Memory B cell (primary cell): ENCODE measurements around the gene TRIM71.

Source experiments
- ATAC-seq: fragments of 150-1000 bp; cut with Tn5 transposase; 2 replicates; pipeline ENCODE4 v1.10.0; 2021; ENCODE audit warnings: low read depth, mild to moderate bottlenecking, moderate library complexity
- DNase-seq, 2 donors: peaks; one replicate each; pipeline ENCODE4 v3.0.0; 2022; ENCODE audit warnings: low spot score in 2 of 2
- H3K27ac Mint-ChIP-seq: one replicate; pipeline ENCODE4 v1.8.0; 2022; ENCODE audit warnings: mild to moderate bottlenecking, moderate library complexity, mixed read lengths
- H3K27me3 Mint-ChIP-seq: one replicate; pipeline ENCODE4 v1.8.0; 2022; ENCODE audit warnings: mixed read lengths
- H3K36me3 Mint-ChIP-seq: one replicate; pipeline ENCODE4 v1.8.0; 2022; ENCODE audit warnings: mild to moderate bottlenecking, mixed read lengths
- H3K4me1 Mint-ChIP-seq: one replicate; pipeline ENCODE4 v1.8.0; 2022; ENCODE audit warnings: mixed read lengths
- H3K4me3 Mint-ChIP-seq: one replicate; pipeline ENCODE4 v1.8.0; 2022; ENCODE audit warnings: mild to moderate bottlenecking, moderate library complexity, mixed read lengths
- H3K9me3 Mint-ChIP-seq: one replicate; pipeline ENCODE4 v1.8.0; 2022; ENCODE audit warnings: mixed read lengths

TRIM71 gene

GRCh38 chr3:32825601-32826375 lies 8.0 kb downstream of the TRIM71 start:
- Mint-ChIP-seq H3K4me3 (no peak overlapping the region), H3K36me3 (no peaks in the 10 kb centered on the region), H3K9me3 (no peaks in the 10 kb centered on the region)

GRCh38 chr3:32831062-32831461 lies 13.3 kb downstream of the TRIM71 start:
- ATAC-seq (no peak), DNase-seq (no peak)
- Mint-ChIP-seq H3K4me3 (no peak overlapping the region), H3K9me3 (no peaks in the 10 kb centered on the region), H3K27ac (no peak overlapping the region), H3K27me3 (peaks cover 11% of the 10 kb centered on the region), H3K36me3 (no peaks in the 10 kb centered on the region), H3K4me1 (no peaks in the 10 kb centered on the region)

More at GRCh38 chr3:32825601-32826375, 8.0 kb downstream of the TRIM71 start:
- DNase-seq (no peak), ATAC-seq (no peak)
- no peaks in the 10 kb centered on the region for H3K4me1 Mint-ChIP-seq
- peaks cover 5% of the 10 kb centered on the region for H3K27me3 Mint-ChIP-seq
- H3K27ac Mint-ChIP-seq, result no peak overlapping the region

GRCh38 chr3:32831791-32832190 lies 14.0 kb downstream of the TRIM71 start:
- DNase-seq (no peak), ATAC-seq (no peak)
- no peak overlapping the region for H3K27ac Mint-ChIP-seq
- no peaks in the 10 kb centered on the region for H3K36me3 Mint-ChIP-seq
- H3K9me3 Mint-ChIP-seq, result no peaks in the 10 kb centered on the region
- no peaks in the 10 kb centered on the region for H3K4me1 Mint-ChIP-seq
- no peak overlapping the region for H3K4me3 Mint-ChIP-seq
- H3K27me3 Mint-ChIP-seq, result peaks cover 13% of the 10 kb centered on the region

GRCh38 chr3:32832193-32832592 lies 14.4 kb downstream of the TRIM71 start:
- no peak overlapping the region for H3K4me3 Mint-ChIP-seq
- H3K4me1 Mint-ChIP-seq, result no peaks in the 10 kb centered on the region
- H3K27me3 Mint-ChIP-seq, result peaks cover 12% of the 10 kb centered on the region
- H3K27ac Mint-ChIP-seq, result no peak overlapping the region
- ATAC-seq (no peak), DNase-seq (no peak)
- no peaks in the 10 kb centered on the region for H3K36me3 Mint-ChIP-seq
- H3K9me3 Mint-ChIP-seq, result no peaks in the 10 kb centered on the region

GRCh38 chr3:32835049-32835371 lies 17.2 kb downstream of the TRIM71 start:
- no peak for DNase-seq
- H3K9me3 Mint-ChIP-seq, result no peaks in the 10 kb centered on the region
- no peak overlapping the region for H3K4me3 Mint-ChIP-seq
- peaks cover 9% of the 10 kb centered on the region for H3K27me3 Mint-ChIP-seq
- no peak for ATAC-seq
- H3K4me1 Mint-ChIP-seq, result no peaks in the 10 kb centered on the region
- H3K36me3 Mint-ChIP-seq, result no peaks in the 10 kb centered on the region
- H3K27ac Mint-ChIP-seq, result no peak overlapping the region

GRCh38 chr3:32835961-32836360 lies 18.2 kb downstream of the TRIM71 start:
- ATAC-seq (no peak), DNase-seq (no peak)
- Mint-ChIP-seq H3K4me1 (no peaks in the 10 kb centered on the region), H3K36me3 (no peaks in the 10 kb centered on the region), H3K4me3 (no peak overlapping the region), H3K9me3 (no peaks in the 10 kb centered on the region), H3K27me3 (peaks cover 11% of the 10 kb centered on the region), H3K27ac (no peak overlapping the region)

- Mint-ChIP-seq H3K27me3 (peaks cover 11% of the 10 kb centered on the region), H3K27ac (no peak overlapping the region), H3K36me3 (no peaks in the 10 kb centered on the region), H3K4me3 (no peak overlapping the region), H3K4me1 (no peaks in the 10 kb centered on the region), H3K9me3 (no peaks in the 10 kb centered on the region)
- ATAC-seq (no peak), DNase-seq (no peak)
Measured at GRCh38 chr3:32836601-32837000, 18.8 kb downstream of the TRIM71 start.

- ATAC-seq (no peak), DNase-seq (no peak)
- Mint-ChIP-seq H3K27me3 (peaks cover 7% of the 10 kb centered on the region), H3K4me1 (peaks cover under 1% of the 10 kb centered on the region), H3K4me3 (no peak overlapping the region), H3K9me3 (no peaks in the 10 kb centered on the region), H3K36me3 (no peaks in the 10 kb centered on the region), H3K27ac (no peak overlapping the region)
Measured at GRCh38 chr3:32837366-32837765, 19.6 kb downstream of the TRIM71 start.

GRCh38 chr3:32837789-32838188 lies 20.0 kb downstream of the TRIM71 start:
- peaks cover 4% of the 10 kb centered on the region for H3K4me1 Mint-ChIP-seq
- DNase-seq, result no peak
- no peaks in the 10 kb centered on the region for H3K9me3 Mint-ChIP-seq
- H3K4me3 Mint-ChIP-seq, result no peak overlapping the region
- H3K27me3 Mint-ChIP-seq, result peaks cover 7% of the 10 kb centered on the region
- ATAC-seq, result no peak
- H3K27ac Mint-ChIP-seq, result no peak overlapping the region
- no peaks in the 10 kb centered on the region for H3K36me3 Mint-ChIP-seq

GRCh38 chr3:32839714-32840085 lies 21.9 kb downstream of the TRIM71 start:
- H3K27me3 Mint-ChIP-seq, result peaks cover 5% of the 10 kb centered on the region
- ATAC-seq (no peak), DNase-seq (no peak)

GRCh38 chr3:32840086-32840841 lies 22.5 kb downstream of the TRIM71 start:
- no peaks in the 10 kb centered on the region for H3K9me3 Mint-ChIP-seq
- H3K4me1 Mint-ChIP-seq, result peaks cover 8% of the 10 kb centered on the region
- ATAC-seq (no peak), DNase-seq (no peak)
- H3K27ac Mint-ChIP-seq, result no peak overlapping the region
- no peak overlapping the region for H3K4me3 Mint-ChIP-seq
- H3K27me3 Mint-ChIP-seq, result peaks cover 3% of the 10 kb centered on the region
- H3K36me3 Mint-ChIP-seq, result no peaks in the 10 kb centered on the region

More at GRCh38 chr3:32839714-32840085, 21.9 kb downstream of the TRIM71 start:
- H3K4me3 Mint-ChIP-seq, result no peak overlapping the region
- no peaks in the 10 kb centered on the region for H3K9me3 Mint-ChIP-seq
- no peaks in the 10 kb centered on the region for H3K36me3 Mint-ChIP-seq
- peaks cover 8% of the 10 kb centered on the region for H3K4me1 Mint-ChIP-seq
- H3K27ac Mint-ChIP-seq, result no peak overlapping the region

GRCh38 chr3:32841341-32841740 lies 23.5 kb downstream of the TRIM71 start:
- DNase-seq (no peak), ATAC-seq (no peak)
- no peaks in the 10 kb centered on the region for H3K36me3 Mint-ChIP-seq
- no peak overlapping the region for H3K4me3 Mint-ChIP-seq
- no peak overlapping the region for H3K27ac Mint-ChIP-seq
- H3K4me1 Mint-ChIP-seq, result peaks cover 8% of the 10 kb centered on the region
- H3K27me3 Mint-ChIP-seq, result peaks cover 1% of the 10 kb centered on the region
- H3K9me3 Mint-ChIP-seq, result no peaks in the 10 kb centered on the region

- Mint-ChIP-seq H3K4me1 (peaks cover 8% of the 10 kb centered on the region), H3K4me3 (no peak overlapping the region), H3K27ac (no peak overlapping the region), H3K36me3 (no peaks in the 10 kb centered on the region), H3K27me3 (peaks cover 1% of the 10 kb centered on the region), H3K9me3 (no peaks in the 10 kb centered on the region)
- no peak for DNase-seq
- ATAC-seq, result no peak
Measured at GRCh38 chr3:32841867-32842470, 24.2 kb downstream of the TRIM71 start.

GRCh38 chr3:32842531-32842931 lies 24.7 kb downstream of the TRIM71 start:
- Mint-ChIP-seq H3K4me1 (peaks cover 8% of the 10 kb centered on the region), H3K27ac (no peak overlapping the region), H3K27me3 (peaks cover 1% of the 10 kb centered on the region), H3K36me3 (no peaks in the 10 kb centered on the region), H3K9me3 (no peaks in the 10 kb centered on the region), H3K4me3 (no peak overlapping the region)
- DNase-seq (no peak), ATAC-seq (no peak)
